ENCODE results near the gene ATXN8OS.
"Not testable (repeated sequence)": the region's sequence is repeated elsewhere in the genome, so short reads cannot be mapped to it uniquely, and the experiment has no call there.

The ATXN8OS gene

GRCh38 chr13:70108356-70109105 lies 905 bp downstream of the ATXN8OS start, which contains the start of gene KLHL1:
TSS of gene KLHL1 (minus strand) at chr13:70108452. CDS start at chr13:70107699, 753 bp downstream.
- Histone ChIP-seq H3K27ac (no peak within 1 kb of the TSS), H3K36me3 (ENCODE audit: insufficient read depth, low read length) (no peaks in the 10 kb centered on the region), H3K4me3 (no peak within 1 kb of the TSS), H3K9me3 (ENCODE audit: low read depth, low read length) (no peaks in the 10 kb centered on the region), H3K9ac (ENCODE audit: insufficient read length) (no peak within 1 kb of the TSS)
- TF ChIP-seq FOXP2 (optimal IDR thresholded peaks at IDR 0.05; ENCODE audit: control extremely low read depth, extremely low read length, insufficient read depth) (no peak), EZH2 (IDR thresholded peaks at IDR 0.05) (no peak), POLR2AphosphoS5 (IDR thresholded peaks at IDR 0.05; ENCODE audit: borderline replicate concordance, low read depth, low read length) (no peak)
- no peak for DNase-seq (ENCODE audit: low read depth, low spot score)

DNA sequence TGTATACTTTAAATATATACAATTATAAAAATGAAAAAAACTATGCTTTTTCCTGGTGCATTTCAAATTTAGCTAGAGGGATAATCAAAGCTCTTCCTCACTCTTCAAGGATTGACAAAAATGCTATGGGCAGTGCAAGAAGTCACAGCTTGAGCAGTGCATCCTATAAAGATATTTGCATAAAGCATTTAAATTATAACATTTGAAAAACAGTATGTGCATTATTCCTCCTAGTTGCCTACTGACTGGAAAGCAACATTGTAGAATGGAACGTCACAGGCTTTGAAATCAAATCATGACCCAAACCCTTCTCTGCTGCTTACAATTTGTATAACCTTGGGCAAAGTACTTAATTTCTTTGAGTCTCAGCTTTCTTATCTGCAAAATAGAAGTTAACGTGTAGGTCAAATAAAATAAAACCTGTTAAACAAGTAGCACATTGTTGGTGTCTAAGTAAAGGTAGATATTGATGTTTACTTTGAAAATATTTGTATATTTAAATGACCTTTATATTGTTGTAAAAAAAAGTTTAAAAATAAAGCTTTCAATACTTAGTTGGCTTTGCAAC lies 9.8 kb downstream of the ATXN8OS start:
- no peak overlapping the region for H3K4me3 ChIP-seq
- DNase-seq (ENCODE audit: low read depth, low spot score), result no peak
- H3K9me3 ChIP-seq (ENCODE audit: low read depth, low read length), result no peaks in the 10 kb centered on the region
- no peaks in the 10 kb centered on the region for H3K36me3 ChIP-seq (ENCODE audit: insufficient read depth, low read length)
- H3K27ac ChIP-seq, result no peak overlapping the region
- TF ChIP-seq EZH2 (IDR thresholded peaks at IDR 0.05) (no peak), FOXP2 (optimal IDR thresholded peaks at IDR 0.05; ENCODE audit: control extremely low read depth, extremely low read length, insufficient read depth) (no peak), POLR2AphosphoS5 (IDR thresholded peaks at IDR 0.05; ENCODE audit: borderline replicate concordance, low read depth, low read length) (no peak)
- no peak overlapping the region for H3K9ac ChIP-seq (ENCODE audit: insufficient read length)

DNA sequence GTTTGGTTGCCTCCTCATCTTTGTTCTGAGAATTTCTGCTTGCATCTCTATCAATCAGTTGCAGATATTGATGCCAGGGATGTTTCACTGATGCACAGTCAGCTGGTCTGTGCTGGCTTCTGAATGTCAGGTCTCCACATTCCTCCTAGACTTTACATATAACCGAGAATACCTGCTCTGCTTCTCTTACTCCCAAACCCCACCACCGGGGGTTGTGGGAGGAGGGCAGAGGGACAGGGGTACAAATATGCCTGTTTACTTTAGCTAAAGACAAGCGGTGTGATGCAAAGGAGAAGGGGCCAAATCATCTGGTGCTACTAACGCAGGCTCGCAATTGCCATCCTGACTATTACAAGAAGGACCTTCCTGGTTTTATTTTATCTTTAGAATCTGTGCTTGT lies 18.1 kb downstream of the ATXN8OS start:
- no peak for DNase-seq (ENCODE audit: low read depth, low spot score)
- Histone ChIP-seq H3K4me3 (no peak overlapping the region), H3K27ac (no peak overlapping the region), H3K36me3 (ENCODE audit: insufficient read depth, low read length) (no peaks in the 10 kb centered on the region), H3K9me3 (ENCODE audit: low read depth, low read length) (no peaks in the 10 kb centered on the region), H3K9ac (ENCODE audit: insufficient read length) (no peak overlapping the region)
- TF ChIP-seq POLR2AphosphoS5 (IDR thresholded peaks at IDR 0.05; ENCODE audit: borderline replicate concordance, low read depth, low read length), result no peak
- no peak for TF ChIP-seq EZH2 (IDR thresholded peaks at IDR 0.05)
- no peak for TF ChIP-seq FOXP2 (optimal IDR thresholded peaks at IDR 0.05; ENCODE audit: control extremely low read depth, extremely low read length, insufficient read depth)

DNA sequence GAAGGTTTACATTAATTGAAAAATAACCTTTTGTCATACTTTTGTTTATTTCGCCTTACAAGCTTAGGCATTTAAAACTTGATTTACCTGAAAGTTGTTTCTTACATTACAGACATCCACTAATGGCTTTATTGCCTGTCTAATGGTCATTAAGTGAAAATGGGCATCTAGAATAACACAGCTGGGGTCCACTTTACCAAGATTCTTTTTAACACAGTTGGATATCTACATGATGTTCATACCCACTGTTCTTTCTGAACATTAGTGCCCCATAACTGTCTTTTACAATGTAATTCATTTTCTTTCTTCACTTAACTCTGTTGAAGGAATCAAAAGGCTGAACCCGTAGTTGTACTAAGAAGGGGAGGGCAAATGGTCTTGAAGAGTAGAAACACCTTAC lies 20.5 kb downstream of the ATXN8OS start:
- H3K4me3 ChIP-seq, result no peak overlapping the region
- DNase-seq (ENCODE audit: low read depth, low spot score), result no peak
- no peaks in the 10 kb centered on the region for H3K9me3 ChIP-seq (ENCODE audit: low read depth, low read length)
- no peak overlapping the region for H3K9ac ChIP-seq (ENCODE audit: insufficient read length)
- H3K27ac ChIP-seq, result no peak overlapping the region
- no peaks in the 10 kb centered on the region for H3K36me3 ChIP-seq (ENCODE audit: insufficient read depth, low read length)
- no peak for TF ChIP-seq FOXP2 (optimal IDR thresholded peaks at IDR 0.05; ENCODE audit: control extremely low read depth, extremely low read length, insufficient read depth)
- no peak for TF ChIP-seq POLR2AphosphoS5 (IDR thresholded peaks at IDR 0.05; ENCODE audit: borderline replicate concordance, low read depth, low read length)
- no peak for TF ChIP-seq EZH2 (IDR thresholded peaks at IDR 0.05)

- H3K9ac ChIP-seq (ENCODE audit: insufficient read length); H3K27ac ChIP-seq; H3K4me3 ChIP-seq; H3K9me3 ChIP-seq (ENCODE audit: low read depth, low read length); H3K36me3 ChIP-seq (ENCODE audit: insufficient read depth, low read length); DNase-seq (ENCODE audit: low read depth, low spot score): not testable (repeated sequence)
These were observed 35.0 kb downstream of the ATXN8OS start for GRCh38 chr13:70142658-70143057.

DNA sequence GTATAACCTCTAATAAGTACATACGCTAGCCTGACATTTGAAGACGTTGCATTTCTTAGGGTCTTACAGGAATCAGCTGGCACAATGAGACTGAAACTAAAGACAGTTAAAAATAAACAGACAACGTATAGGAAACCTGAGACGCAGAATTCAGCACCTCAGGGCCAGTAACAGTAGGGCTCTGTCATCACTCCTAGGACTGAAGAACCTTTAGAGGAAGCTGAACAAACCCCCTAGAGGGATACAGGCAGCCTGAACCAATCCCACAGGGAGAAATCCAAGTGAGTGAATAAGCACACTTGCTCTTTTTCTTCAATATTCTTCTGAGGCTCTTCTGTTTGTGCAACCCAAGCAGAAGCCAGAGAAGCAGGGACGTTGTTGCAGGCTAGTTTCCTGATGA lies 54.5 kb downstream of the ATXN8OS start:
- Histone ChIP-seq H3K4me3 (peak overlapping the region; percentile 47), H3K27ac (no peak overlapping the region), H3K9me3 (ENCODE audit: low read depth, low read length) (no peaks in the 10 kb centered on the region), H3K36me3 (ENCODE audit: insufficient read depth, low read length) (no peaks in the 10 kb centered on the region), H3K9ac (ENCODE audit: insufficient read length) (no peak overlapping the region)
- TF ChIP-seq EZH2 (IDR thresholded peaks at IDR 0.05) (no peak), FOXP2 (optimal IDR thresholded peaks at IDR 0.05; ENCODE audit: control extremely low read depth, extremely low read length, insufficient read depth) (no peak), POLR2AphosphoS5 (IDR thresholded peaks at IDR 0.05; ENCODE audit: borderline replicate concordance, low read depth, low read length) (no peak)
- DNase-seq (ENCODE audit: low read depth, low spot score), result no peak

DNA sequence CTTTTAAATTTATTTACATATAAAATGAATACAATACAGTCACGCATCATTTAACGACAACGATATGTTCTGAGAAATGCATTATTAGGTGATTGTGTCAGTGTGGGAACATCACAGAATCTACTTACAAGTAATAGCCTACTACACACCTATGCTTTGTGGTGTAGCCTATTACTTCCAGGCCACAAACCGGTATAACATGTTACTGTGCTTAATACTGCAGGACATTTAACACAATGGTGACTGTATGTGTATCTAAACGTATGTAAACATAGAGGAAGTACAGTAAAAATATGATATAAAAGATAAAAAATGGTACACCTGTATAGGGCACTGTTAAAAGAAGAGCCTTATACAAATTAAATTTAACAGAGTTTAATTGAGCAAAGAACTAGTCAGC lies 63.1 kb downstream of the ATXN8OS start:
- no peak for DNase-seq (ENCODE audit: low read depth, low spot score)
- H3K9ac ChIP-seq (ENCODE audit: insufficient read length), result no peak overlapping the region
- no peak for TF ChIP-seq POLR2AphosphoS5 (IDR thresholded peaks at IDR 0.05; ENCODE audit: borderline replicate concordance, low read depth, low read length)
- no peaks in the 10 kb centered on the region for H3K36me3 ChIP-seq (ENCODE audit: insufficient read depth, low read length)
- H3K27ac ChIP-seq, result no peak overlapping the region
- no peaks in the 10 kb centered on the region for H3K9me3 ChIP-seq (ENCODE audit: low read depth, low read length)
- H3K4me3 ChIP-seq, result no peak overlapping the region

DNA sequence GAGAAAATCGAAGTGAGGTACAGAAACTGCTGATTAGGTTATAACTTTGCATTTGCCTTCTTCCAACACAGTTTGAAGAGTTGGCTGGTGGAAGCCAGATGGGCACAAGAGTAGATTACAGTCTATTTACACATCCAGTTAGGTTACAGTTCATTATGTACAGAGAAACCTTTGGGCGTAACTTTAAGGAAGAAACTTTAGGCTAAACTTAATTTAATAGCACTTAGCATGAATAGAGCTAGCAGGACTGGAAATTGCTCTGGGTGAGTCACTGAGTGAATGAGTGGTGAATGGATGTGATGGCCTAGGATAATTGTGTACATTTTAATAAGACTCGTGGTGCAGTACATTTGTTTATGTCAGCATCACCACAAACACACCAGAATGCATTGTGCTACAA lies 63.5 kb downstream of the ATXN8OS start:
- Histone ChIP-seq H3K36me3 (ENCODE audit: insufficient read depth, low read length) (no peaks in the 10 kb centered on the region), H3K27ac (no peak overlapping the region), H3K9ac (ENCODE audit: insufficient read length) (no peak overlapping the region), H3K9me3 (ENCODE audit: low read depth, low read length) (no peaks in the 10 kb centered on the region), H3K4me3 (no peak overlapping the region)
- DNase-seq (ENCODE audit: low read depth, low spot score), result no peak
- TF ChIP-seq FOXP2 (optimal IDR thresholded peaks at IDR 0.05; ENCODE audit: control extremely low read depth, extremely low read length, insufficient read depth) (no peak), POLR2AphosphoS5 (IDR thresholded peaks at IDR 0.05; ENCODE audit: borderline replicate concordance, low read depth, low read length) (no peak), EZH2 (IDR thresholded peaks at IDR 0.05) (no peak)
